Osteocyte (in vitro differentiated cells): ENCODE data around the gene NR5A1. TPM values are rescaled to one million over a fixed set of nuclear protein-coding genes. Genes with fewer than 3 reads are reported as not detected.

Experiments used
- DNase-seq: peaks from one replicate; pipeline ENCODE4 v3.0.0; 2021; ENCODE audit warnings: mixed read lengths; ENCODE audit not compliant: unreplicated experiment; ENCODE audit errors: extremely low spot score
- H3K27ac Mint-ChIP-seq: one replicate; pipeline ENCODE4 v1.8.0; 2021; ENCODE audit warnings: mild to moderate bottlenecking, mixed read lengths; ENCODE audit not compliant: unreplicated experiment
- H3K27me3 Mint-ChIP-seq: one replicate; pipeline ENCODE4 v1.8.0; 2021; ENCODE audit warnings: mixed read lengths; ENCODE audit not compliant: unreplicated experiment
- H3K36me3 Mint-ChIP-seq: one replicate; pipeline ENCODE4 v1.8.0; 2021; ENCODE audit warnings: mixed read lengths; ENCODE audit not compliant: unreplicated experiment
- H3K4me1 Mint-ChIP-seq: one replicate; pipeline ENCODE4 v1.8.0; 2021; ENCODE audit warnings: mixed read lengths; ENCODE audit not compliant: unreplicated experiment
- H3K4me3 Mint-ChIP-seq: one replicate; pipeline ENCODE4 v1.8.0; 2021; ENCODE audit warnings: mild to moderate bottlenecking, moderate library complexity, mixed read lengths; ENCODE audit not compliant: unreplicated experiment
- H3K9me3 Mint-ChIP-seq: one replicate; pipeline ENCODE4 v1.8.0; 2021; ENCODE audit warnings: mixed read lengths; ENCODE audit not compliant: unreplicated experiment
- total RNA-seq: library from RNA; stranded (reverse); gene quantifications from 2 replicates; pipeline ENCODE4 v1.2.1, GENCODE V29; 2021
- TF ChIP-seq, protein P1 (sequence below): fragments of 200-600 bp; sonication (generic); IDR thresholded peaks from 2 replicates; pipeline ENCODE4 v1.5.0; 2021; ENCODE audit warnings: antibody characterized with exemption, mild to moderate bottlenecking, moderate library complexity

Gene NR5A1
- total RNA-seq, 1 donor from 2014 or later: not detected

DNA sequence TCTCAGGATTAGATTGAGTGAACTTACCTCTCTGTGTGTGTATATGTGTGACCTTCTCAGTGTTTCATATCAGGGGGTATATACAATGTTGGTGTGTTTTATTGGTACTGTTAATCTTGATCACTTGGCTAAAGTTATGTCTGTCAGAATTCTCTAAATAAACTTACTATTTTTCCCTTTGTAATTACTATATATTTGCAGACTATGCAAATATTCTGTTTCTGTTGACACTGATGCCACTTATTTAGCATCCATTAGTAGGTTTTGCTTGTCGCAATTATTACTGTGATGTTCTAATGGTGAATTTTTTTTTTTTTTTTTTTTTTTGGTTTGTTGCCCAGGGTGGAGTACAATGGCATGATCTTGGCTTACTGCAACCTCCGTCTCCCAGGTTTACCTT lies 42.9 kb upstream of the NR5A1 start:
- no peaks in the 10 kb centered on the region for H3K36me3 Mint-ChIP-seq
- no peaks in the 10 kb centered on the region for H3K9me3 Mint-ChIP-seq
- H3K27me3 Mint-ChIP-seq: peaks cover 17% of the 10 kb centered on the region
- no peak for DNase-seq
- no peak overlapping the region for H3K4me3 Mint-ChIP-seq
- TF ChIP-seq, protein P1, sequence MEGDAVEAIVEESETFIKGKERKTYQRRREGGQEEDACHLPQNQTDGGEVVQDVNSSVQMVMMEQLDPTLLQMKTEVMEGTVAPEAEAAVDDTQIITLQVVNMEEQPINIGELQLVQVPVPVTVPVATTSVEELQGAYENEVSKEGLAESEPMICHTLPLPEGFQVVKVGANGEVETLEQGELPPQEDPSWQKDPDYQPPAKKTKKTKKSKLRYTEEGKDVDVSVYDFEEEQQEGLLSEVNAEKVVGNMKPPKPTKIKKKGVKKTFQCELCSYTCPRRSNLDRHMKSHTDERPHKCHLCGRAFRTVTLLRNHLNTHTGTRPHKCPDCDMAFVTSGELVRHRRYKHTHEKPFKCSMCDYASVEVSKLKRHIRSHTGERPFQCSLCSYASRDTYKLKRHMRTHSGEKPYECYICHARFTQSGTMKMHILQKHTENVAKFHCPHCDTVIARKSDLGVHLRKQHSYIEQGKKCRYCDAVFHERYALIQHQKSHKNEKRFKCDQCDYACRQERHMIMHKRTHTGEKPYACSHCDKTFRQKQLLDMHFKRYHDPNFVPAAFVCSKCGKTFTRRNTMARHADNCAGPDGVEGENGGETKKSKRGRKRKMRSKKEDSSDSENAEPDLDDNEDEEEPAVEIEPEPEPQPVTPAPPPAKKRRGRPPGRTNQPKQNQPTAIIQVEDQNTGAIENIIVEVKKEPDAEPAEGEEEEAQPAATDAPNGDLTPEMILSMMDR: no peak
- H3K27ac Mint-ChIP-seq: no peak overlapping the region
- no peaks in the 10 kb centered on the region for H3K4me1 Mint-ChIP-seq

DNA sequence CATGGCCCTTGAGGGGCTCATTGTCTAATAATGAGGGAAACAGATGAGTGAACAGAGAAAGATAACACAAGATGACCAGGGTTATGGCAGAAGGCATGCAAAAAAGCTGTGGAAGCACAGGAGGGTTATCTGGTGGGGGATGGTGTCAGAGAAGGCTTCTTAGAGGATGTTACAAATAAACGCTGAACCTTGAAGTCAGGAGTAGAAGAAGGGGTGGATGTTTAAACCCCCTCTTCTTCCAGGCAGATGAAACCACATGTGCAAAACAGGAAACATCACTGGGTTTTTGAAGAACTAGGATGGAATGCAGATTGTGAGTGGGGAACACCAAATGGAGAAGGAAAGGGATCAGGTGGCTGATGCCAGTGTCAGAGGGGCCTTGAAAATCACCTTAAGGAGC lies 41.8 kb upstream of the NR5A1 start:
- no peak for DNase-seq
- Mint-ChIP-seq H3K27me3 (peaks cover 20% of the 10 kb centered on the region), H3K36me3 (no peaks in the 10 kb centered on the region), H3K9me3 (no peaks in the 10 kb centered on the region), H3K4me1 (no peaks in the 10 kb centered on the region), H3K4me3 (no peak overlapping the region), H3K27ac (no peak overlapping the region)
- TF ChIP-seq, protein P1: no peak

DNA sequence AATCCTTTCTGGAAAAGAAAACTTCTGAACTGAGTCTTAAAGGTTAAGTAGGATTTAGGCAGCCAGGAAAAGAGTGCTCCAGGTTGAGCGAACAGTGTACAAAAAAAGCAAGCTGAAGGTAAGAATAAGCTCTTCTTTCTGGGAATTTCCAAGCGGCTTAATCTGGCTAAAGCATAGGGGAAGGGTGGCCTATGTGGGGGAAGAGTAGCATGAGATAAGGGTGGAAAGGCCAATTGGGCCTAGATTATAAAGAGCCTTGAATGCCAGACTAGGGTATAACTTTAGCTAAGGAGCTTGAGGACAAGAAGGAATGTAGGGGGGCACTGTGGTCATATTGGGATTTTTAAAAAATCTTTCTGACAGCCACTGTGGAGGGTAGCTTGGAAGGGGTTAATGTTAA lies 37.3 kb upstream of the NR5A1 start:
- Mint-ChIP-seq H3K4me3 (no peak overlapping the region), H3K27ac (no peak overlapping the region), H3K4me1 (no peaks in the 10 kb centered on the region), H3K9me3 (no peaks in the 10 kb centered on the region), H3K36me3 (no peaks in the 10 kb centered on the region), H3K27me3 (peaks cover 27% of the 10 kb centered on the region)
- no peak for DNase-seq
- TF ChIP-seq, protein P1: no peak

DNA sequence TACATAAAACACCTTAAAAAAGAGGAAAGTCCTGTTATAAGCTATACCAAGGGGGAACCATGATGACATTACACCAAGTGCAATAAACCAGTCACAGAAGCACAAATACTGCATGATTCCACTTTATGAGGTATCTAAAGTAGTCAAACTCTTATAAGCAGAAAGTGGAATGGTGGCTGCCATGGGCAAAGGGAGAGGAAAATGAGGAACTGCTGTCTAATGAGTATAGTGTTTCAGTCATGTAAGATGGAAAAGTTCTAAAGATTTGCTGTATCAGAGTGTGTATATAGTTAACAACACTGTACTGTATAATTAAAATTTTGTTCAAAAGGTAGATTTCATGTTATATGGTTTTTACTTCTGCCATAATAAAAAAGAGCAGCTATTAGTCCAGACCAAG lies 34.6 kb upstream of the NR5A1 start:
- no peaks in the 10 kb centered on the region for H3K36me3 Mint-ChIP-seq
- no peak overlapping the region for H3K27ac Mint-ChIP-seq
- no peaks in the 10 kb centered on the region for H3K4me1 Mint-ChIP-seq
- DNase-seq: no peak
- TF ChIP-seq, protein P1: no peak
- H3K4me3 Mint-ChIP-seq: no peak overlapping the region
- H3K27me3 Mint-ChIP-seq: peaks cover 15% of the 10 kb centered on the region
- no peaks in the 10 kb centered on the region for H3K9me3 Mint-ChIP-seq

DNA sequence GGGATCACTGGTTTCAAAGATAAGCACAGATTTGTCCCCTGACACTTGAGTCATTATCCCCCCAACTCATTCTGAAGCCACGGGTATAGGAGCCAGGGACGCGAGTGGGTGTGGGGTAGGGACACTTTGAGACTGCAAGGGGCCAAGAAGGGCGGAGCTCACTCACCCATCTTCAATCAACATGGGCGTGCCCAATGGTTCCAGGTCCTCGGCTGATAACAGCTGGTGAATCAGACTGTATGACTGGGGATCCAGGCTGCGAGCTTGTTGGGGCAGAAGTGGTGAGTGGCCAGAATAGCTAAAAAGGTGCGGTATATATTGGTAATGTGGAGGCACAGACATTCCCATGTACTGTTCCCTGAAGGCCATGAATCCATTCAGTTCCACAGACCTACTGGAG lies 30.7 kb upstream of the NR5A1 start:
- no peak overlapping the region for H3K4me3 Mint-ChIP-seq
- no peak for DNase-seq
- no peaks in the 10 kb centered on the region for H3K9me3 Mint-ChIP-seq
- no peaks in the 10 kb centered on the region for H3K4me1 Mint-ChIP-seq
- no peaks in the 10 kb centered on the region for H3K36me3 Mint-ChIP-seq
- TF ChIP-seq, protein P1: no peak
- H3K27me3 Mint-ChIP-seq: peaks cover 7% of the 10 kb centered on the region
- no peak overlapping the region for H3K27ac Mint-ChIP-seq
